PC-9 (cell line): ENCODE results near the gene CHD5. TPM values are rescaled to one million over a fixed set of nuclear protein-coding genes. Genes with fewer than 3 reads are reported as not detected.

Experiments
- BruUV-seq: library from RNA; stranded (reverse); fragments of 400-500 nt; replicated peaks from 2 replicates; lab custom pipeline; 2021; lab: Mats Ljungman, UMichigan
- CTCF ChIA-PET: fragments of 300-600 bp; sonication (Branson Sonifier 250); formaldehyde crosslinking; loops from one replicate; lab custom pipeline; 2022; ENCODE audit warnings: antibody characterized with exemption; lab: Charles Lee
- POLR2A ChIA-PET: fragments of 300-600 bp; sonication (Branson Sonifier 250); formaldehyde crosslinking; loops from one replicate; lab custom pipeline; 2022; ENCODE audit warnings: antibody characterized with exemption; ENCODE audit not compliant: unreplicated experiment; lab: Charles Lee
- DNase-seq, 2 experiments: peaks; one replicate each; pipeline versions ENCODE4 v3.0.0 to v3.0.0-alpha.2; 2015 to 2022; ENCODE audit warnings: mixed read lengths in 1 of 2
- H2AFZ ChIP-seq: fragments of 200-600 bp; sonication (generic); 2 replicates; pipeline ENCODE4 v1.8.1; 2017; ENCODE audit warnings: antibody characterized with exemption
- H3F3A ChIP-seq: fragments of 200-600 bp; sonication (generic); 2 replicates; pipeline ENCODE4 v1.8.1; 2017; ENCODE audit warnings: antibody characterized with exemption, mild to moderate bottlenecking, low read depth; ENCODE audit not compliant: insufficient read depth
- H3K27ac ChIP-seq: fragments of 200-600 bp; sonication (generic); 2 replicates; pipeline ENCODE4 v1.6.1; 2016; ENCODE audit warnings: mixed run types
- H3K27me3 ChIP-seq: fragments of 200-600 bp; sonication (generic); 2 replicates; pipeline ENCODE4 v1.6.1; 2016; ENCODE audit warnings: low read depth, mixed run types; ENCODE audit not compliant: insufficient read depth
- H3K36me3 ChIP-seq: fragments of 200-600 bp; sonication (generic); 2 replicates; pipeline ENCODE4 v1.6.1; 2016; ENCODE audit warnings: low read depth, mixed run types
- H3K4me1 ChIP-seq: fragments of 200-600 bp; sonication (generic); replicated peaks from 2 replicates; pipeline ENCODE4 v1.6.1; 2016; ENCODE audit warnings: mixed run types; ENCODE audit not compliant: insufficient read depth
- H3K4me2 ChIP-seq: fragments of 200-600 bp; sonication (generic); 2 replicates; pipeline ENCODE4 v1.6.1; 2017; ENCODE audit warnings: mixed run types
- H3K4me3 ChIP-seq: fragments of 200-600 bp; sonication (generic); 2 replicates; pipeline ENCODE4 v1.6.1; 2016; ENCODE audit warnings: mixed run types
- H3K79me2 ChIP-seq: fragments of 200-600 bp; sonication (generic); 2 replicates; pipeline ENCODE4 v1.6.1; 2017; ENCODE audit warnings: low read depth, mixed run types
- H3K9me2 ChIP-seq: fragments of 200-600 bp; sonication (generic); 2 replicates; pipeline ENCODE4 v1.8.1; 2017; ENCODE audit warnings: mild to moderate bottlenecking; ENCODE audit not compliant: insufficient read depth
- H3K9me3 ChIP-seq: fragments of 200-600 bp; sonication (generic); 2 replicates; pipeline ENCODE4 v1.8.1; 2016; ENCODE audit warnings: low read depth; ENCODE audit not compliant: insufficient read depth
- H4K20me1 ChIP-seq: fragments of 200-600 bp; sonication (generic); 2 replicates; pipeline ENCODE4 v1.8.1; 2017; ENCODE audit not compliant: insufficient read depth
- CTCF ChIP-seq: fragments of 200-600 bp; sonication (generic); conservative IDR thresholded peaks from 2 replicates; pipeline ENCODE4 v1.6.1; 2017; ENCODE audit warnings: mixed run types, antibody characterized with exemption, mild to moderate bottlenecking, moderate library complexity
- EZH2 ChIP-seq: fragments of 200-600 bp; sonication (generic); IDR thresholded peaks from 2 replicates; pipeline ENCODE4 v1.8.0; 2017; ENCODE audit warnings: antibody characterized with exemption, low read depth
- intact Hi-C: fragments of 100-400 bp; cut with micrococcal nuclease; formaldehyde crosslinking; loops from one replicate; pipeline ENCODE4 v1.10.0; 2022; ENCODE audit not compliant: unreplicated experiment
- total RNA-seq: library from RNA; stranded (reverse); gene quantifications from 2 replicates; pipeline ENCODE4 v1.2.3, GENCODE V29; 2021

CHD5 gene
- total RNA-seq, 1 experiment from 2014 or later: 0.50 TPM

GRCh38 chr1:6088956-6089355 is 91.2 kb downstream of the CHD5 start:
- Histone ChIP-seq H3K79me2 (no peaks in the 10 kb centered on the region), H2AFZ (no peak overlapping the region), H3K4me3 (no peak overlapping the region), H3K9me2 (no peaks in the 10 kb centered on the region), H3K27ac (no peak overlapping the region), H3K9me3 (no peaks in the 10 kb centered on the region), H3K4me2 (no peak overlapping the region), H3K36me3 (no peaks in the 10 kb centered on the region), H3F3A (no peaks in the 10 kb centered on the region), H3K4me1 (no peaks in the 10 kb centered on the region), H3K27me3 (peaks cover 6% of the 10 kb centered on the region; the same call in 1 of the 2 replicates), H4K20me1 (no peaks in the 10 kb centered on the region)
- CTCF ChIA-PET: no interaction called here
- no TSS peak for BruUV-seq
- POLR2A ChIA-PET: no interaction called here
- TF ChIP-seq CTCF: no peak
- TF ChIP-seq EZH2: no peak
- DNase-seq: no peak
- intact Hi-C loops: no loop called here

GRCh38 chr1:6087958-6088357 is 92.2 kb downstream of the CHD5 start:
- ChIA-PET CTCF (no interaction called here), POLR2A (no interaction called here)
- DNase-seq: no peak
- no TSS peak for BruUV-seq
- H2AFZ ChIP-seq: no peak overlapping the region
- no peaks in the 10 kb centered on the region for H3K4me1 ChIP-seq
- intact Hi-C loops: no loop called here
- H3K4me2 ChIP-seq: no peak overlapping the region
- no peaks in the 10 kb centered on the region for H3K9me2 ChIP-seq
- no peaks in the 10 kb centered on the region for H3K36me3 ChIP-seq
- H3K79me2 ChIP-seq: no peaks in the 10 kb centered on the region
- no peak overlapping the region for H3K27ac ChIP-seq
- no peak overlapping the region for H3K4me3 ChIP-seq
- no peaks in the 10 kb centered on the region for H4K20me1 ChIP-seq
- no peaks in the 10 kb centered on the region for H3K9me3 ChIP-seq
- peaks cover 6% of the 10 kb centered on the region; the same call in 1 of the 2 replicates for H3K27me3 ChIP-seq
- no peaks in the 10 kb centered on the region for H3F3A ChIP-seq
- no peak for TF ChIP-seq CTCF
- TF ChIP-seq EZH2: no peak

GRCh38 chr1:6087377-6087772 is 92.7 kb downstream of the CHD5 start:
- intact Hi-C loops: no loop called here
- Histone ChIP-seq H3K9me3 (no peaks in the 10 kb centered on the region), H3F3A (no peaks in the 10 kb centered on the region), H3K9me2 (no peaks in the 10 kb centered on the region), H3K4me1 (no peaks in the 10 kb centered on the region), H3K79me2 (no peaks in the 10 kb centered on the region), H3K27ac (no peak overlapping the region), H3K4me2 (no peak overlapping the region), H3K4me3 (no peak overlapping the region), H3K36me3 (no peaks in the 10 kb centered on the region), H2AFZ (no peak overlapping the region), H3K27me3 (peaks cover 6% of the 10 kb centered on the region; the same call in 1 of the 2 replicates), H4K20me1 (no peaks in the 10 kb centered on the region)
- no peak for DNase-seq
- ChIA-PET CTCF (no interaction called here), POLR2A (no interaction called here)
- TF ChIP-seq CTCF (no peak), EZH2 (no peak)
- BruUV-seq: no TSS peak
